GM08714 (cell line): ENCODE results near the gene EARS2.
"Not testable (repeated sequence)": the region's sequence is repeated elsewhere in the genome, so short reads cannot be mapped to it uniquely, and the experiment has no call there.

ENCODE experiments used
- H3K4me3 ChIP-seq: fragments of 200-500 bp; sonication (Bioruptor generic); 2 replicates; pipeline ENCODE4 v1.5.1; 2014; ENCODE audit warnings: mild to moderate bottlenecking, low read length, inconsistent platforms
- ZNF274 ChIP-seq: IDR thresholded peaks from 2 replicates; pipeline ENCODE4 v1.6.1; 2012; ENCODE audit warnings: mild to moderate bottlenecking, low read depth, low read length

The EARS2 gene

DNA sequence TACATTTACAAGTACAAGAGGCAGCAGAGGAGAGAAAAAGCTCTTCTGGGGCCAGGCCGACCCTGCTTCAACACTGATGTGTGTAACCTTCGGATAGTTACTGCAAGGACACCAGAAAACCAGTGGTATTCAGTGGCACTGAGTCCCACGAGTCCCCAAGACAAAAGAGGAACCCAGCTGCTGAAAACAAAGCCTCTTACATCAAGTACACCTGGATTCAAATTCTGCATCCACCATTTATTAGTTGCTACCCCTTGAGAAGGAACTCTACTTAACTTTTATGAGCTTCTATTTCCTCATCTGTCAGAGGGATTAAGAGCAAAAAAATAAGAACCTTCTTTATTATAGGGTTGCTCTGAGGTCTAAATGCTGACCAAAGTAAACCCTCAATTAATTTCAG, 2.6 kb downstream of the EARS2 start:
- no peak for TF ChIP-seq ZNF274
- no peak overlapping the region for H3K4me3 ChIP-seq

DNA sequence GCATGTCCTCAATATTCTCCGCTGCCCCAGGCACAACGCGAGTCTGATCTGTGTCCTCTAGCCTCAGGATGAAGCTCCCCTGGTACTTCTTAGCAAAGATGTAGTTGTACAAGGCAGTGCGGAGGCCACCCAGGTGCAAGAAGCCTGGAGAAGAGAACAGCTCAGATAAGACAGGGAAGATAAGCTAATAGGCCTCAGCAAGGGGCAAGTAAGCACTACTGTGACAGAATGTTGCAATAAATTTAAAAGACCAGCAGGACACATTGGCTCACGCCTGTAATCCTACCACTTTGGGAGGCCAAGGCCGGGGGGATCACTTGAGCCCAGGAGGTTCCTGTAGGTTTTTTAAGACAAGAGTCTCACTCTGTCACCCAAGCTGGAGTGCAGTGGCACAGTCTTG, 5.0 kb downstream of the EARS2 start:
- TF ChIP-seq ZNF274, result no peak
- H3K4me3 ChIP-seq, result no peak overlapping the region

GRCh38 chr16:23549938-23550337, 7.2 kb downstream of the EARS2 start:
- no peak for TF ChIP-seq ZNF274

DNA sequence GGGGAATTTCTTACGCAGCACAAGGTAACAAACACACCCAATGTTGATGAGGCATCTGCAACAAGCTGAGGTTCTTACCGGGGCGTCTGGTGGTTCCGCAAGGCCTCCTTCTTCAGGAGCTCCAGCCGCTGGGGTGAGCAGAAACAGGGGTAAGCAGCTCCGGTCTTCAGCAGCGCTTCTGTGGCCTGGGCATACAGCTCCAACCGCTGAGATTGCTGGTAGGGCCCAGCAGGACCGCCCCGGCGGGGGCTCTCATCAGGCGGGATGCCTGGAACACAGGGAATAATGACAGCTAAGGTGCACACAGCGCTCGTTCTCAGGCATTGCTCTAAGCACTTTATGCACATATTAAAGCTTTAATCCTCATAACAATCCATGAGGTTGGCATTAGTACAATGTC, 12.7 kb downstream of the EARS2 start:
- TF ChIP-seq ZNF274, result no peak
- no peak overlapping the region for H3K4me3 ChIP-seq

More at GRCh38 chr16:23549938-23550337, 7.2 kb downstream of the EARS2 start:
- H3K4me3 ChIP-seq, result no peak overlapping the region

DNA sequence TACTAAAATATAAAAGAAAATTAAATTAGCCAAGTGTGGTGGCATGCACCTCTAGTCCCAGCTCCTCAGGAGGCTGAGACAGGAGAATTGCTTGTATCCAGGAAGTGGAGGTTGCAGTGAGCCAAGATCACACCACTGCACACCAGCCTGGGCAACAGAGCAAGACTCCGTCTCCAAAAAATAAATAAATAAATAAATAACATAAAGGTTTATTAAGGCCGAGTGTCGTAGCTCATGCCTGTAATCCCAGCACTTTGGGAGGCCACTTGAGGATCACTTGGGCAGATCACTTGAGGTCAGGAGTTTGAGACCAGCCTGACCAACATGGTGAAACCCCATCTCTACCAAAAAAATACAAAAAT, 16.4 kb downstream of the EARS2 start:
- not testable (repeated sequence) for H3K4me3 ChIP-seq

DNA sequence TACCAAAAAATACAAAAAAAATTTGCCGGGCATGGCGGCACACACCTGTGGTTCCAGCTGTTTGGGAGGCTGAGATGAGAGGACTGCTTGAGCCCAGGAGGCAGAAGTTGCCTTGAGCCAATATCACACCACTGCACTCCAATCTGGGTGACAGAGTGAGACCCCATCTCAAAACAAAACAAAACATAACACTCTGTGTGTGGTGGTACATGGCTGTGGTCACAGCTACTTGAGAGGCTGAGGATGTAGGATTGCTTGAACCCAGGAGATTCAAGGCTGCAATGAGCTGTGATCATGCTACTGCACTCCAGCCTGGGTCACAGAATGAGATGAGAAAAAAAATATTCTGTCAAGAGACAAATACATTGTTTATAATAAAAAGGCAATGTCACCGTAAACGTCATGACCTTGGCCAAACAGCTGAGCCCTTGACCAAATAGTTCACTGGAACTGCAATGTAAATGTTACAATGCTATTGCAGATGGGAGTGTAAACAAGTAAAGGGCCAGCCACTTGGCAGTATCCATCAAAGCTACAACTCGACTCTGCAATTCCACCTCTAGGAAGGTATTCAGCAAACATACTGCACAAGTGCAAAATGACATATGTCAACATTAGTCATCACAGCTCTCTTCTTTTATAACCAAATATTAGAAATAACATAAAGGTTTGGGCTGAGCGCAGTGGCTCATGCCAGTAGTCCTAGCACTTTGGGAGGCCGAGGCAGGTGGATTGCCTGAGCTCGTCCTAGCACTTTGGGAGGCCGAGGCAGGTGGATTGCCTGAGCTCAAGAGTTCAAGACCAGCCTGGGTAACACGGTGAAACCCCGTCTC, 16.9 kb downstream of the EARS2 start:
- no peak overlapping the region for H3K4me3 ChIP-seq
- TF ChIP-seq ZNF274, result no peak

DNA sequence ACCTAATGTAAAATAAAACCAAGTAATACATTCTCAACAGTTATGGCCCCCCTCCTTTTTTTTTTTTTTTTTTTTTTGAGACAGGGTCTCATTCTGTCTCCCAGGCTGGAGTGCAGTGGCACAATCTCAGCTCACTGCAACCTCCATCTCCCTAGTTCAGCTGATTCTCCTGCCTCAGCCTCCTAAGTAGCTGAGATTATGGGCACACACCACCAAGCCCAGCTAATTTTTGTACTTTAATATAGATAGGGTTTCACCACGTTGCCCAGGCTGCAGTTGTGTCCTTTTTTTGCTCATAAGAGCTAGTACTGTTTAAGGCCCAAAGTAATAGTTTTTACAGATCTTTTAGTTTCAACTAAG, 18.3 kb downstream of the EARS2 start:
- TF ChIP-seq ZNF274, result no peak

GRCh38 chr16:23537390-23537789, 19.8 kb downstream of the EARS2 start:
- H3K4me3 ChIP-seq, result no peak overlapping the region
- no peak for TF ChIP-seq ZNF274

More for the DNA sequence above, 18.3 kb downstream of the EARS2 start:
- no peak overlapping the region for H3K4me3 ChIP-seq

GRCh38 chr16:23535901-23536300, 21.2 kb downstream of the EARS2 start:
- no peak for TF ChIP-seq ZNF274
- no peak overlapping the region for H3K4me3 ChIP-seq

GRCh38 chr16:23534868-23535860, 22.0 kb downstream of the EARS2 start:
- no peak for TF ChIP-seq ZNF274
- H3K4me3 ChIP-seq, result no peak overlapping the region

GRCh38 chr16:23532448-23532847, 24.7 kb downstream of the EARS2 start:
- no peak for TF ChIP-seq ZNF274
- H3K4me3 ChIP-seq, result no peak overlapping the region

DNA sequence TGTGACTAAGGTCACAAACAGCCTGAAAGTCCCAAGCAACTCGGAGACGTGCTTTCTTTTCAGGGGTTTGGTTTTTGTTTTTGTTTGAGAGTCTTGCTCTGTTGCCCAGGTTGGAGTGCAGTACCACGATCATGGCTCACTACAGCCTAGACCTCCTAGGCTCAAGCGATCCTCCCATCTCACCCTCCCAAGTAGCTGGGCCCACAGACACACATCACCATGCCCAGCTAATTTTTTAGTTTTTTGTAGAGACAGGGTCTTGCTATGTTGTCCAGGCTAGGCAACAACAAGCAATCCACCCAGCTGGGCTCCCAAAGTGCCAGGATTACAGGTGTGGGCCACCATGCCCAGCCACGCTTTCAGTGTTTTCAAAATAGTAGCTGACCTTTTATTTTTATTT, 27.1 kb downstream of the EARS2 start:
- no peak for TF ChIP-seq ZNF274
- H3K4me3 ChIP-seq, result no peak overlapping the region

GRCh38 chr16:23528644-23529310, 28.4 kb downstream of the EARS2 start:
- TF ChIP-seq ZNF274, result no peak
- no peak overlapping the region for H3K4me3 ChIP-seq

- no peak overlapping the region for H3K4me3 ChIP-seq
- no peak for TF ChIP-seq ZNF274
Observed at GRCh38 chr16:23527961-23528643, 29.0 kb downstream of the EARS2 start.
